H1 (cell line): ENCODE data around the gene TMEM17.

Source experiments
- CTCF ChIP-seq, 3 experiments: IDR thresholded peaks; 1 replicate in 2 of 3; 2 replicates in 1 of 3; pipeline versions ENCODE4 v1.5.1 to v1.6.1; 2011; ENCODE audit warnings: low read length in 3 of 3, mild to moderate bottlenecking in 3 of 3, inconsistent platforms in 2 of 3, low read depth in 1 of 3, moderate library complexity in 1 of 3; ENCODE audit not compliant: insufficient read depth in 1 of 3; ENCODE audit errors: control extremely low read depth in 1 of 3
- EP300 ChIP-seq, 2 experiments: IDR thresholded peaks; 1 replicate in 1 of 2; 2 replicates in 1 of 2; pipeline ENCODE4 v1.6.1; 2011 to 2012; ENCODE audit warnings: low read depth in 2 of 2, low read length in 2 of 2, mild to moderate bottlenecking in 2 of 2, borderline replicate concordance in 1 of 2, inconsistent platforms in 1 of 2, moderate library complexity in 1 of 2
- POLR2A ChIP-seq, 2 experiments: IDR thresholded peaks; 1 replicate in 1 of 2; 2 replicates in 1 of 2; pipeline ENCODE4 v1.6.1; 2011; ENCODE audit warnings: low read depth in 2 of 2, low read length in 2 of 2, mild to moderate bottlenecking in 2 of 2; ENCODE audit errors: control extremely low read depth in 1 of 2
- TBP ChIP-seq: IDR thresholded peaks from 2 replicates; pipeline ENCODE4 v1.6.1; 2011; ENCODE audit warnings: low read depth, low read length, improper control_type of control experiment

- TF ChIP-seq POLR2A (IDR thresholded peaks at IDR 0.05; ENCODE audit: control extremely low read depth in 1 of 2, low read depth in 2 of 2, low read length in 2 of 2) (no peak), EP300 (IDR thresholded peaks at IDR 0.05; ENCODE audit: borderline replicate concordance in 1 of 2, low read depth in 2 of 2, low read length in 2 of 2) (no peak), TBP (no peak), CTCF (IDR thresholded peaks at IDR 0.05; ENCODE audit: control extremely low read depth in 1 of 3, insufficient read depth in 1 of 3, low read depth in 1 of 3, low read length in 3 of 3) (no peak)
Measured at GRCh38 chr2:62461707-62462106, 44.3 kb downstream of the TMEM17 start.
